GM19463 (cell line): ENCODE results near the gene PDZD8.

Source experiments
- ATAC-seq: cut with Tn5 transposase; IDR thresholded peaks from one replicate; pipeline ENCODE4 v1.9.1; 2021; ENCODE audit warnings: mild to moderate bottlenecking, moderate library complexity; ENCODE audit not compliant: unreplicated experiment

PDZD8 gene

GRCh38 chr10:117399341-117400196 lies 24.3 kb upstream of the PDZD8 start:
- ATAC-seq = no peak

- ATAC-seq = no peak
These were observed 22.8 kb upstream of the PDZD8 start for GRCh38 chr10:117398029-117398428.

GRCh38 chr10:117391436-117392205 lies 16.4 kb upstream of the PDZD8 start:
- ATAC-seq = no peak

- no peak for ATAC-seq
These were observed 15.2 kb upstream of the PDZD8 start for GRCh38 chr10:117390420-117390819.

- ATAC-seq = no peak
These were observed 11.6 kb upstream of the PDZD8 start for GRCh38 chr10:117386805-117387204.

GRCh38 chr10:117382861-117383260 lies 7.6 kb upstream of the PDZD8 start:
- ATAC-seq = no peak

- peak; percentile 32 for ATAC-seq
These were observed 507 bp downstream of the PDZD8 start for GRCh38 chr10:117374506-117375359.

- peak; percentile 14 for ATAC-seq
These were observed 1.3 kb downstream of the PDZD8 start for GRCh38 chr10:117373823-117374505.

- ATAC-seq = no peak
These were observed 5.0 kb downstream of the PDZD8 start for GRCh38 chr10:117370205-117370604.

GRCh38 chr10:117367718-117368117 lies 7.5 kb downstream of the PDZD8 start:
- ATAC-seq = no peak

GRCh38 chr10:117366741-117367140 lies 8.5 kb downstream of the PDZD8 start:
- no peak for ATAC-seq

GRCh38 chr10:117365612-117366011 lies 9.6 kb downstream of the PDZD8 start:
- ATAC-seq = peak; percentile 42

- no peak for ATAC-seq
These were observed 10.9 kb downstream of the PDZD8 start for GRCh38 chr10:117364110-117364960.

- ATAC-seq = no peak
These were observed 12.2 kb downstream of the PDZD8 start for GRCh38 chr10:117363028-117363427.

- ATAC-seq = no peak
These were observed 12.9 kb downstream of the PDZD8 start for GRCh38 chr10:117362313-117362712.

GRCh38 chr10:117360994-117361667 lies 14.1 kb downstream of the PDZD8 start:
- peak; percentile 57 for ATAC-seq

- no peak for ATAC-seq
These were observed 15.2 kb downstream of the PDZD8 start for GRCh38 chr10:117360016-117360415.

GRCh38 chr10:117355072-117355471 lies 20.2 kb downstream of the PDZD8 start:
- ATAC-seq = no peak

GRCh38 chr10:117353684-117354083 lies 21.6 kb downstream of the PDZD8 start:
- ATAC-seq = no peak
